ENCODE measurements around the gene OR51B4. TPM values are rescaled to one million over a fixed set of nuclear protein-coding genes. Genes with fewer than 3 reads are reported as not detected.
"Not testable (repeated sequence)": the region's sequence is repeated elsewhere in the genome, so short reads cannot be mapped to it uniquely, and the experiment has no call there.

The OR51B4 gene
- total RNA-seq (ENCODE audit: insufficient read depth, low replicate concordance) = 3.1 TPM

GRCh38 chr11:5301846-5302245 lies at the start of gene OR51B4:
Gene OR51B4, minus strand, starts transcription at chr11:5301946. Its CDS starts 0 bp downstream, at chr11:5301946.
- no peak for DNase-seq (ENCODE audit: low spot score)

GRCh38 chr11:5351208-5351607 lies 49.5 kb upstream of the OR51B4 start, which contains the start of gene OR51B6:
Gene OR51B6, plus strand, starts transcription at chr11:5351508. Its CDS starts 0 bp downstream, at chr11:5351508.
- DNase-seq (ENCODE audit: low spot score) = no peak

- DNase-seq (ENCODE audit: low spot score) = no peak
These were observed 47.8 kb upstream of the OR51B4 start for GRCh38 chr11:5349550-5349949.

- DNase-seq (ENCODE audit: low spot score) = no peak
These were observed 46.9 kb upstream of the OR51B4 start for GRCh38 chr11:5348551-5349194.

GRCh38 chr11:5345831-5346230 lies 44.1 kb upstream of the OR51B4 start:
- no peak for DNase-seq (ENCODE audit: low spot score)

GRCh38 chr11:5343474-5344335 lies 42.0 kb upstream of the OR51B4 start, which contains the start of gene OR51B5:
Gene OR51B5, minus strand, starts transcription at chr11:5343524. Its CDS starts 0 bp downstream, at chr11:5343524.
- DNase-seq (ENCODE audit: low spot score) = no peak

- no peak for DNase-seq (ENCODE audit: low spot score)
These were observed 38.1 kb upstream of the OR51B4 start for GRCh38 chr11:5339771-5340322.

- not testable (repeated sequence) for DNase-seq (ENCODE audit: low spot score)
These were observed 35.5 kb upstream of the OR51B4 start for GRCh38 chr11:5337253-5337652.

GRCh38 chr11:5336331-5336730 lies 34.6 kb upstream of the OR51B4 start:
- DNase-seq (ENCODE audit: low spot score) = no peak

- DNase-seq (ENCODE audit: low spot score) = no peak
These were observed 33.4 kb upstream of the OR51B4 start for GRCh38 chr11:5335170-5335569.

- no peak for DNase-seq (ENCODE audit: low spot score)
These were observed 22.5 kb upstream of the OR51B4 start, which contains the start of gene OR51B2 for GRCh38 chr11:5324197-5324596. Gene OR51B2, minus strand, starts transcription at chr11:5324297. Its CDS starts 0 bp downstream, at chr11:5324297.

- no peak for DNase-seq (ENCODE audit: low spot score)
These were observed 15.5 kb upstream of the OR51B4 start for GRCh38 chr11:5317292-5317691.

- DNase-seq (ENCODE audit: low spot score) = not testable (repeated sequence)
These were observed 11.7 kb upstream of the OR51B4 start for GRCh38 chr11:5313326-5314023.

GRCh38 chr11:5310423-5310822 lies 8.7 kb upstream of the OR51B4 start:
- DNase-seq (ENCODE audit: low spot score) = no peak

- DNase-seq (ENCODE audit: low spot score) = no peak
These were observed 5.7 kb upstream of the OR51B4 start for GRCh38 chr11:5307256-5308019.

GRCh38 chr11:5304046-5304445 lies 2.3 kb upstream of the OR51B4 start:
- no peak for DNase-seq (ENCODE audit: low spot score)

- DNase-seq (ENCODE audit: low spot score) = no peak
These were observed 1.9 kb upstream of the OR51B4 start for GRCh38 chr11:5303626-5304025.

GRCh38 chr11:5300251-5300650 lies 1.5 kb downstream of the OR51B4 start:
- DNase-seq (ENCODE audit: low spot score) = peak; percentile 21

- DNase-seq (ENCODE audit: low spot score) = no peak
These were observed 3.3 kb downstream of the OR51B4 start for GRCh38 chr11:5298451-5298850.

GRCh38 chr11:5297721-5298323 lies 3.9 kb downstream of the OR51B4 start:
- DNase-seq (ENCODE audit: low spot score) = no peak

All from umbilical cord (tissue), 2 donors.